ENCODE measurements around the gene RRBP1.
"Not testable (repeated sequence)": the region's sequence is repeated elsewhere in the genome, so short reads cannot be mapped to it uniquely, and the experiment has no call there.

Gene RRBP1

DNA sequence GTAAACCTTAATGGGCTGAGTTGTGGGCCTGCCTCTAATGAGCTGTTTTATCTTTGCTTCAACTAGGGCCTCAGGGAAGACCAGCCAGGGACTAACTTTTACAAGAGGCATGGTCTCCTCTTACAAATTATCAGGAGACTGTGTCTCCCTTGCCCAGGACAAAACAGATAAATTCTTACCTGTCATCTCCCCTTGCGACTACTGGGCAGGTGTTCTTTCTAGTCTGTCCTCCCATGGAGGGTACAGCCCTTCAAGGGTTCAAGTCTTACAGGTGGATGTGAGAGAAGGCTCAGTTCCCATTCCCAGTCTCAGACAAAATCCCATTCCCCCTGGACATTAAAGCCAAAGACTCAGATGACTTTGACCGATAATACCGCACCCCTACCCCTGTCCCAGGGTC lies 13.6 kb downstream of the RRBP1 start:
- in situ Hi-C loops (cut with MboI; ENCODE audit: low sequenced_read_pairs): no loop called here

DNA sequence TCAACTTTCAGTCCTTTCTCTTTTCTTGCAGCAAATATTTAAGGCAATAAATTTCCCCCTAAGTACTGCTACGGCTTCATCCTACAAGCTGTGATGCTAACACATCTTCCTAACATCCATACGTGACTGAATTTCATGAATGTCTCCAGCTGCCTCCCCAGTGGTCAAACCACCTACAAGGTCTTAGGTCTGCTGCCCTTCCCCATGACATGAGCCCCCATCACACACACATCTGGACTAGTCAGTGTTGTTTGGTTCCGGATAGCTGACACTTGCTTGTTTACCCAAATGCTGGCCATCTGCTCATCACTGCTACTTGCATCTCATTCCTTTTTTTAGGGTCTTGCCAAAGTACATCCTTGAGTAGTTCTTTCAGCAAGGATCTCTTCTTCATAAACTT lies 14.6 kb downstream of the RRBP1 start:
- in situ Hi-C loops (cut with MboI; ENCODE audit: low sequenced_read_pairs): no loop called here

DNA sequence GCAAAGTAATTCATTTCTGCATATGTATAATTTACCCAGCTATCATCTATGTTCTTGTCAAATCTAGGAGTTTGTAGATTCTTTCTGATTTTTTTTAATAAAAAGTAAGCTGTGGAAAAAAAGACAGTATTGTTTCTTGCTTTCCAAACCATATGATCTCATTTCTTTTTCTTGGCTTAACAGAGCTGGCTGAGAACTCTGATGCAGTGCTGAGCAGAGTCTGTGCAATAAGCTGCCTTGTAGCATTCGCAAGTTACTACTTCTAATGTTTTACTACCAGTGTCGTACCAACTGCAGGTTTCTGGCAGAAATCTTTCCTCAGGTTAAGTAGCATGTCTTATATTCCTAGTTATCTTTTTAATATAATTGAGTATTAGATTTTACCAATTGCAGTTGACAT lies 15.6 kb downstream of the RRBP1 start:
- in situ Hi-C loops (cut with MboI; ENCODE audit: low sequenced_read_pairs): no loop called here

DNA sequence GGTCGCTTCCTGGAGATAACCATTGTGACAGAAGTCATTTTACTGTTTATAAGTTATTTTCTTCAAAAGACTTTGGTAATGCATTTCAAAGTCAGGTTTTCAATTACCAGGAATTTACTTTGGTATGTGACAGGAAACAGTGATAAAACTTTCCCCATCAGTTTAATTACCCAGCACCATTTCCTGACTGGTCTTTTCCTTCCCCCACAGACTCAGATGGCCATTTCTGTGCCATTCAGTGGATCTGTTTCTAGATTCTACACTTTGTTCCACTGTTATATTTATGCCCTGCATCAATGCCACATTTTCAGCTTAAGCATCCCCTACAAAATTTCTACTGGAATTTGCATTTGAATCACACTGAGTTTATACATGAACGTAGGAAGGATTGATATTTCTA lies 16.3 kb downstream of the RRBP1 start:
- in situ Hi-C loops (cut with MboI; ENCODE audit: low sequenced_read_pairs): no loop called here

DNA sequence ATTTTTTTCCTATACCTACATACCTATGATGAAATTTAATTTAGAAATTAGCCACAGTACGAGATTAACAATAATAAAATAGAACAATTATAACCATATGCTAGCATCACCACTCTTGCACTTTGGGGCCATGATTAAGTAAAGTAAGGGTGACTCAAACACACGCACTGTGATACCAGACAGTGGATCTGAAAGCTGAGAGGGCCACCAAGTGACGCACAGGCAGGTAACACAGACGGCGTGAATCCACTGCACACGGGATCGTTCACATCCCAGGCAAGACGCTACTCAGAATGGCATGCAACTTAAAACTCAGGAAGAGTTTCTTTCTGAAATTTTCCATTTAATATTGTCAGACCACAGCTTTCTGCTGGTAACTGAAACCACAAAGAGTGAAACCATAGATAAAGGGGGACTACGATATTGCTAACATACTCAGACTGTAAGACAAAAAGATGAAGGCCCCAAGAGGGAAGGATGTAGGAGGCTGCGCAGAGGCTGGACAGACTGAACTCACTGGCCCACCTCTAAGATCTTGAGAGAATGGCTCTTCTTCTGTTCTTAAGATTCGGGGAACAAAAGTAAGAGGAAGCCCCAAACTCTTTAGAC lies 17.9 kb downstream of the RRBP1 start:
- in situ Hi-C loops (cut with MboI; ENCODE audit: low sequenced_read_pairs): no loop called here

DNA sequence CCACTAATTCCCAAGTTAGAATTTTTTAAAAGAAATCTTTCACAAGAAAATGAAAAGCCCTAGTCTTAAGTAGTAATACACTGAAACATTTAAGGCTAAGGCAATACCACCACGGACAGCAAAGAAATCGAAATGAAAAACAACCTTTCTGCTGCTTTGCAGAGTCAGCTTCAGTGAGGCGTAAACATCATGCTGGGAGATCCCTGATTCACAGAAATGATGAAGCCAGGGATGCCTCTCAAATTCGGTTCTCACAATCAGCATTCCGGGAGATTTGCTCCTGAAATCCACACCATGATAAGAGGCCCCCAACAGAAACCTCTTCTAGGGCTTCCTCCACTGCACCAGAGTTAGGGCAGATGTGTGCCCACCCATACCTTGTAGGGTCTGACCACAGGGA lies 18.6 kb downstream of the RRBP1 start:
- in situ Hi-C loops (cut with MboI; ENCODE audit: low sequenced_read_pairs): no loop called here

DNA sequence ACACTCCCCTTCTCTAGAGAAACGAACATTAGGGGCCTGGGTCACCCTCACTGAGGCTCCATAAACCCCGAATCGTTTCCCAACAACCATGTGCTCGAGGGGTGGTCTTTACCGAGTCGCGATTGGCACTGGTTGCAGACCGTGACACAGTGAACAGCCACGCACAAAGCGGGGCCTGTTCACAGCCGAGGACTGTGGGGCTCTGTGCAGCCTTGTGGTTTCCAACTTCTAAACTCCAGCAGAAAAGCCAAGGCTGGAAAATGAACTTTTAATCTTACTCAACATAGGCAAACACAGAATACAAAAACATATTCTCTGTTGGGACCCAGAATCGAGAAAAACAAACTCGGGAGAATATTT lies 19.0 kb downstream of the RRBP1 start:
- in situ Hi-C loops (cut with MboI; ENCODE audit: low sequenced_read_pairs): no loop called here

DNA sequence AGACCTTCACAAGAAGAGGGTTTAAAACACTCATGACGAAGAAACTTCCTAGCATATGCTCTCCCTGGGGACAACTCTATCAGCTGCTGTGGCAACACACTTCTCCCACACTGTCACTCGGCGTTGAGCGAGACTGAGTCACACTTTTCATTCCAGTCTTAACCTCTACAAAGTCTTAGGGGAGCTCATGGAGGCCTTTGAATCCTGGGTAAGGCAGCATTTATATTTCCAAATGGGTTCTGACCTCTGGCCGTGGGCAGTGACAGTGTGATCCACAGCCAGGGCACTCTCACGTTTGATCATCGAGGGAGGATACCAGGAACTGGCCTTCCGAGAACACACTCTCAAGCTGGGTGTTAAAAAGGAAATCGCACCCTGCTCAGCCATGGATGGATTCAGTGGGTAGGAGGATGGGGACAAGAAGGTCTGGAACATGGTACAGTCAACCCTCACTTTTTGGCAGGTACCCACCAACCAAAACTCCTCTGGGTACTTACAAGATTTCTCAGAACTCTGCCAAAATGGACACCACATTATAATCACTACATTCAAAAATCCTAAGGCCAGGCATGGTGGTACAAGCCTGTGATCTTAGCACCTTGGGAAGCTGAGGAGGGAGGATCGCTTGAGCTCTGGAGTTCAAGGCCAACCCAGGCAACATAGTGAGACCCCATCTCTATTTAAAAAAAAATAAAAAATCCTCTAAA lies 19.6 kb downstream of the RRBP1 start:
- in situ Hi-C loops (cut with MboI; ENCODE audit: low sequenced_read_pairs): no loop called here

DNA sequence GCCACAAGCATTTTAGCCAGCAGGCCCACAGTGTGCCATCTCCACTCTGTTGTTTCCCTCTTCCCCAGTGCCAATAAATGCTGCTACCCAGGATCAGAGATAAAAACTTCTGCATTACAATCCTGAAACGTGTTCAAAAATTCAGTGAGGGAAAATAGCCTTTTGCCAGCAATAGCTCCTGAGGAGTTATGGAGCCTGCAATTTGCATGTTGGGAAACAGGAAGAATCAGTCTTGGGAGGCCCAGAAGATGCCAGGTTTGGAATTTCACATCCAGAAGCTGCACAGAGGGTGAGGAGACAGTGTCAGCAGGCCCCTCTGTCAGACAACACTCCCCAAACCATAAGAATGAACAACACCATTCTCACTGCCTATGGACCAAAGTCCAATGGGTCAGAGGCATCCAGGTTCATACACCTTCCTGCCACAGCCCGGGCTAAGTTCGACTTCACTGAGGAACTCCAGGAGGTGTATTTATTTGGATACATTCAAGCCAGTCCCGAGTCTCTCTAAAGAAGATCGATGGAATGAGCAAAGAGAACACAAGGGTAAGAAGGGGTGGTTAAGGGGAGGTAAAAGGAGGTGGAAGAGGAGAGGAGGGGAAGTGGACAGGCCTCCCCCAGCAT lies 20.8 kb downstream of the RRBP1 start:
- in situ Hi-C loops (cut with MboI; ENCODE audit: low sequenced_read_pairs): no loop called here

DNA sequence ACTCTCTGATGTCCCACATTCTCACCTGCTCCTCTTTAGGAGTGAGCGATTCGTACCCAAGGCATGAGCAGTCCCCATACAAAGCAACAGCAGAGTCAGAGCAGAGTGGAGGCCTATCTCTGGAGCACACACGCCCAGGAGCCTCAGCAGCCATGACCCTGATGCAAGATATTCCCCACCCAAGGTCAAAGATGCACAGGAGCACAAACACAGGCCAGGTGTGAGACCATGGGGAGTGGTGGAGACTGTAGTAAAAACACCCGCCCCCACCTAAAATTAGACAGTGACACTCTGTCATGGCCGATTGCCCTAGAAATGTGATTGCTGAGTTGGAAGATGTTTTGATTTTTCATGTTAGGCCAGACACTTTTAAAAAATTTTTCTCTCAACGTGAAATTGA lies 21.4 kb downstream of the RRBP1 start:
- in situ Hi-C loops (cut with MboI; ENCODE audit: low sequenced_read_pairs): no loop called here

DNA sequence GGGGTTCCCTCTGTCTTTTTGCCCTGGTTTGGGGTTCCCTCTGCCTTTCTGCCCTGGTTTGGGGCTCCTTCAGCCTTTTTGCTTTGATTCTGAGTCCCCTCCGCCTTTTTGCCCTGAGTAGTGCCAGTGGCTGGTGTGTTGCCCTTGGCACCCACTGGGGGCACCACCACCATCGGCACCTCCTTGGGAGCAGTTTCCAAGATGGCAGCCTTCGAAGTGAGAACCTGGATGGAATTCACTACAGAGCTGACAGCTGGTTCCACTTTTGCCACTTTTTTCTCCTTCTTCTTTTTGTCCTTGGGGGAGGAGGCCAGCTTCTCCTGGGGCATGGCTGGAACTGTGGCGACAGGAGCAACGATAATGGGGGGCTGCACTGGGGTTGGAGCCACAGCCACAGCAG lies 22.2 kb downstream of the RRBP1 start:
- in situ Hi-C loops (cut with MboI; ENCODE audit: low sequenced_read_pairs): no loop called here

DNA sequence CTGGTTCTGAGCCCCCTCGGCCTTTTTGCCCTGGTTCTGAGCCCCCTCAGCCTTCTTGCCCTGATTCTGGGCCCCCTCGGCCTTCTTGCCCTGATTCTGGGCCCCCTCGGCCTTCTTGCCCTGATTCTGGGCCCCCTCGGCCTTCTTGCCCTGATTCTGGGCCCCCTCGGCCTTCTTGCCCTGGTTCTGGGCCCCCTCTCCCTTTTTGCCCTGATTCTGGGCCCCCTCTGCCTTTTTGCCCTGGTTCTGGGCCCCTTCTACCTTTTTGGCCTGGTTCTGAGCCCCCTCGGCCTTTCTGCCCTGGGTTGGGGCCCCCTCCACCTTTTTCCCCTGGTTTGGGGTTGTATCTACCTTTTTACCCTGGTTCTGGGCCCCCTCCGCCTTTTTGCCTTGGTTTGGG lies 22.7 kb downstream of the RRBP1 start:
- in situ Hi-C loops (cut with MboI; ENCODE audit: low sequenced_read_pairs): not testable (repeated sequence)

DNA sequence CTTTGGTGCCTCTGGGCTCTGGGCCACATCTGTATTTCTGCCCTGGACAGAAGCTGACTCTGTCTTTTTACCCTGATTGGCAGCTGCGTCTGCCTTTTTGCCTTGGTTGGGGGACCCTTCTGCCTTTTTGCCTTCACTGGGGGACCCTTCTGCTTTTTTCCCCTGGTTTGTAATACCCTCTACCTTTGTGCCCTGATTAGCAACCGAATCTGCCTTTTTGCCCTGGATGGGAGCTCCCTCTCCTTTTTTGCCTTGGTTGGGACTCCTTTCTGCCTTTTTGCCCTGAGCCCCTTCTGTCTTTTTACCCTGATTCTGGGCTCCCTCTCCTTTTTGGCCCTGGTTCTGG lies 23.4 kb downstream of the RRBP1 start:
- in situ Hi-C loops (cut with MboI; ENCODE audit: low sequenced_read_pairs): no loop called here

DNA sequence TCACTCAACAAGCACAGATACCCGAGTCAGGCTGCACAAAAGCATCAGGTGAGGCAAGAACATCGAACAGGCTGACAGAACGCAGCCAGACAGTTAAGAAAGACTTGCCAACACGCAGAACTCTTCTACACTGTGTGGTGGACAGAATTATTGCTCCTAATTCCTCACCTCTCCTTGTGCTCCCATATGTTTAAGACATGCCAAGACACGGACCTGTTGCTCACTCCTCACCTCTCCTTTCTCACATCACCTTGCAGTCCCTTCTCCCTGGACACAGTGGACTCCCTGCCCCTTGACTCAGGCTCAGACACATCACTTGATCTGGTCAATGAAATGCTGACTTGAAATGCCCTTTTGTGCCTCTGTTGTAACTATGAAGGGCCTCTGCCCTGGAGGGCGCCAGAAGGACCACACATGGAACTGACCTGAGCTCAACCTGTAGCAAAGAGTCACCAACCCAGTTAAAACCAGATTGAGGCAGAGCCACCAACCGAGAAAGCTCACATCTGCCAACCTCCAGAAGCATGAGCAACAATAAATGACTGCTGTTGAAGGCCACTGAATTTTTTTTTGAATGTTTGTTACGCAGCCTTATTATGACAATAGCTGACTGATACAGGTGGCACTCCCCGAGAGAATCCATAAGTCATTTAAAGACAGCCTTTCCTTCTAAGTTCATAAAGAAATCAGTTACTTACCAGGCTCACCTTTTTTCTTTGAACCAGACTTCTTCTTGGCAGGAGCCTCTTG lies 24.0 kb downstream of the RRBP1 start:
- in situ Hi-C loops (cut with MboI; ENCODE audit: low sequenced_read_pairs): no loop called here

DNA sequence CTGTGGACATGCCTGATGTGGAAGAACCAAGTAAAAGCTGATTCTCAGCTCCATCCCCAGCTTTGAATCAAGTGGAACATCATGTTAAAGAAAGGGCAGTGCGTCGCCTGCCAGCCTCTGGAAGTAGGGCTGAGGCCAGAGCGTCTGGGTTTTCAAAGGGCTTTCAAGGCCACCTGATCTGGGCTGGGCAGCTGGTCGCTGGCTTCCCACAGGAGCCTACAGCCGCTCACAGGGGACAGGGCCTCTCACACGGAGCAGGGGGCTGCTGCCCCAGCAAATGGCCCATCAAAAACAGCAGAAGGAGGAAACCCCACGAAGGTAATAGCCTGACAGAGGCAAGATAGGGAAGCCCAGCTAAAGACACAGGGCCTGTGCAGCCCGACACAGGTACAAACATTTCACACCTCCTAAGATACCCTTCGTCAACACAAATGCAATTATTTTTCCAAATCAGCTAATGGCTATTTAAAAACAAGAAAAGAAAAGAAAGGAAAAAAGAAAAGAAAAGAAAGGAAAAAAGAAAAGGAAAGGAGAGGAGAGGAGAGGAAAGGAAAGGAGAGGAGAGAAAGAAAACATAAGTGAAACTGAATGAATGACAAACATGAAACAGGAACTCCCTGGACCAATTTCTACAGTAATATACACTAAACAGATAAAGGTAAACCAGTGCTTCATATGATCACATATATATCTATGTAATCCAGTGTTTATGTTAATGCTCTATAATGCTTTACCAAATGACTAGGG lies 24.8 kb downstream of the RRBP1 start:
- in situ Hi-C loops (cut with MboI; ENCODE audit: low sequenced_read_pairs): no loop called here

DNA sequence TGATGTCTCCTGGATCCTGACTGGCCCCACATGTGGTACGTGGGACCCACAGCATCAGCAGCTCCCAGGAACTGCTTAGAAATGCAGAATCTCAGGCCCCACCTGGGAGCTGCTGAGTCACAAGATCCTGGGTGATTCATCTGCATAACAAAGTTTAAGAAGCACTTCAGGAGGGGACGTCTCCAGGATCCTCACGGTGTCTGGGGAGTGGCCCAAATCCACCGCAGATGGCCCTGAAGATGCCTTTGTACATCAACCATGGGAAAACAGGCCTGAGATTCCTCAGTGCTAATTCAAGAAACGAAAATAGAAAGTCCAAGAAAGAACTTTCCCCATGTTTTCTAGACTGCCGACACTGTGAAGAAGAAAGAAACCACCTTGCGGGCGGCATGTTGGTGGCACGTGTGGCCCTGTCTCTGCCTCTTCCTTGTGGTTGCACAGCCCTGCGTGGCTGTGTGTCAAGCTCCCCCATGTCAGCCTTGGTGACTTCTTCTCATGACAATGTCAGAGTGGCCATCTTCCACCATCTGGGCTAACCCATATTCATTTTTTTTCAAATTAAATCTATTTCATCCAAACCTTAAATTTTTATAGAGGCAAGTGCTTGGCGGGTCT lies 26.1 kb downstream of the RRBP1 start:
- in situ Hi-C loops (cut with MboI; ENCODE audit: low sequenced_read_pairs): no loop called here

DNA sequence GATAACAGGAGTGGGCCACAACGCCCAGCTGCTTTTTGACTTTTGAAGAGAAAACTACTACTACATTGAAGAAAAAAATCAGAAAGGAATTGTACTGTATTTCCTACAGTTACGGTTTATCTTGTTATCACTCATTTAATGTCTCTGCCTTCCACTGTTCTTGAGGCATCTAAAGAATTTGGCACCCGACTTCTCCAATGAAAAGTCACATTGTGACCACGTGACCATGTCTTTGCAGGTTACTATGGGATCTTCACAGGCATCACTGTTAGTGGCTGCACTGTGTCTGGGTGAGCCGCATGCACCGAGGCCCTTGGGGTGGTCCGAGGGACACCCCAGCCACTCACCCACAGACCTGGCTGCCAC lies 26.8 kb downstream of the RRBP1 start:
- in situ Hi-C loops (cut with MboI; ENCODE audit: low sequenced_read_pairs): no loop called here

DNA sequence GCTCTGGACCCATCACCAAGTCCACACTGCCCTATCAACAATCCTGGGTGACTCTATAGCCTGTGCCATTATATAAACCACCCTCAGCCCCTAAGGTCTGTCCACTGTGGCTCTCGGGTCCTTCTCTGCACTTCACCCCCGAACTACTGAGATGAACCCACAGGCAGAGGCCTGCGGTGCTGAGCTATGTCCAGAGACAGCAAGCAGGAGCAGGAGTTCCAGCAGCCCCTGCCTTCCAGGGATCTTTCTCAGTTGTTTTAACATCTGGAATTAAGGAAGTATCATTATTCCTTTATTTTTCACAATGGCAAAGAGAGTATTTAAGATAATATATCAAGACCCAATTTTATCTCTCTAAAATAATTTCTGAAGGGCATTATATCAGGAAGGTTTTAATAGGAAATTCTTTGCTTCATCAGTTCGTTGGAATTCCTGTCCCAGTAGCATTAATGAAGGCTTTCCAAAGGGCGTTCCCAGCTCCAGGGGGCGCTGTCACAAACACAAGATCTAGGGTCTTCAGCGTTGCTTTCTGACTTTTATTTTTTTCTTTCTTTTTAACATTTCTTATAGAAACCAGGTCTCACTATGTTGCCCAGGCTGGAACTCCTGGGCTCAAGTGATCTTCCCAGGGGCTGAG lies 27.3 kb downstream of the RRBP1 start:
- in situ Hi-C loops (cut with MboI; ENCODE audit: low sequenced_read_pairs): no loop called here

DNA sequence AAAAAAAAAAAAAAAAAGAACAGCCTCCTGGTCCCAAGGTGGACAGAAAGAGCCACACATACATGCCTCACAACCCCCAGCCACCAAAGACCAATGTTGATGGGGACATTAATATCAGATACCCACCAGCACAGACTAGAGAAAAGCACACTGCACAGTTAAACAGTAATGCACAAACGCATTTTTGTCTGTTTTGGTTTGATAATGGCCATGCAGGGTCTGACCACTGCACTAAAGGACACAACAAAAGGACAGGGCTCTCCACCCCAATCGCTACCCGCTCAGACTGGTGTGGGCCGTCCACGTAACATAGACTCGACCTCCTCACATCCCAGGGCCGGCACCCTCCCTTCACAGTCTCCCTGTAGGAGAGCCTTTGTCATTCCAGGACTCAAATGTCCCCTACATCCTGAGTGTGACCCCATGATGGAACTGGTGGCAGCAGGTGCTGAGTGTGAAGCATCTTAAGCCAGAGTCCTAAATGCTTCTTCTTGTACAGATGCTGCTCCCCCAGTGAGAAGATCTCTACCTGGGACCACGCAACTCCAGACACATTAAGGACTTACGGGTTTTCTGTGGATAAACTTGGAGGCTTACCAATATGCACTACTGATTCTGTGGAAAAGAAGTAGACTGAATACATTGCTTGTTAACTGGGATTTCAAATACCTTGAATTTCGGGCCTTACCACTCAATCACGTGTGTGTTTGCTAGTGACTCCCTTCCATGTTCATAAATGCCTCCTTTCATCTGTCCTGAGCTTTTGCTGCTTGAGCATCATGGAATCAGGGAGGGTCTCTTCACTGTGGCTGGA lies 28.0 kb downstream of the RRBP1 start:
- in situ Hi-C loops (cut with MboI; ENCODE audit: low sequenced_read_pairs): no loop called here

DNA sequence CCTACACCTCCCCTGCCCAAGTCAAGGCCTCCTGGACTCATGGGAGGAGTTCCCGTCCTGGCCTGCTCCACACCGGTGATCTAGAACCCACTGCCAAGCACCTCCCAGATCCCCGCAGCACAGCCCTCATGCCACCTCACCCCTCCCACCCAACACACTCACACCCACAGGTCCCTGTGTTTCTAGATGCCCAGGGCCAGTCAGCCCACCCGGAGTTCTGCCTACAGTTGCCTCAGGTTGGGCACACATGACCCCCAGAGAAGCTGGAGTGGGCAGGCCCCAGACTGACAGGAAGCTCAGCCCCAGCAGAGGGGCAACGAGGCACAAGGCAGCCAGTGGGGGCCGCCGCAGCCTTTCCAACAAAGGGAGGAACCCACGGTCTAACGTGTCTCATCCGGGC lies 29.6 kb downstream of the RRBP1 start:
- in situ Hi-C loops (cut with MboI; ENCODE audit: low sequenced_read_pairs): no loop called here

Measured in HL-60/S4 treated with retinoic acid at 250 ng/mL for 4 days and 3 days (cell line).